Neural cell (in vitro differentiated cells): ENCODE measurements around the gene STEAP2.

Experiments used
- CTCF ChIP-seq: fragments of 450-650 bp; IDR thresholded peaks from 2 replicates; pipeline ENCODE4 v1.5.1; 2014; ENCODE audit warnings: antibody characterized with exemption, mild to moderate bottlenecking, moderate library complexity; ENCODE audit not compliant: poor library complexity, severe bottlenecking
- EP300 ChIP-seq: fragments of 450-650 bp; conservative IDR thresholded peaks from 2 replicates; pipeline ENCODE4 v1.6.1; 2014; ENCODE audit warnings: antibody characterized with exemption, mild to moderate bottlenecking, moderate library complexity; ENCODE audit not compliant: poor library complexity, severe bottlenecking
- POLR2AphosphoS5 ChIP-seq: IDR thresholded peaks from 2 replicates; pipeline ENCODE4 v1.6.1; 2012
- TAF1 ChIP-seq: IDR thresholded peaks from 2 replicates; pipeline ENCODE4 v1.6.1; 2012; ENCODE audit warnings: low read depth

GRCh38 chr7:90210475-90210874 is 1.1 kb upstream of the STEAP2 start:
- TF ChIP-seq EP300 (no peak), CTCF (no peak), POLR2AphosphoS5 (no peak), TAF1 (no peak)
